CD4-positive, alpha-beta T cell treated with Interleukin-17A for 4 hours (primary cell): Measurements from ENCODE around the gene ANKRD27.
A peak's percentile ranks its signal among the peaks of the same experiment; 100 is the strongest.
"Not testable (repeated sequence)": the region's sequence is repeated elsewhere in the genome, so short reads cannot be mapped to it uniquely, and the experiment has no call there.

Experiments used
- DNase-seq: peaks from one replicate; pipeline ENCODE4 v3.0.0-alpha.2; 2020; ENCODE audit warnings: mixed read lengths

The ANKRD27 gene

GRCh38 chr19:32688311-32688710 is 13.3 kb upstream of the ANKRD27 start:
- DNase-seq: no peak

DNA sequence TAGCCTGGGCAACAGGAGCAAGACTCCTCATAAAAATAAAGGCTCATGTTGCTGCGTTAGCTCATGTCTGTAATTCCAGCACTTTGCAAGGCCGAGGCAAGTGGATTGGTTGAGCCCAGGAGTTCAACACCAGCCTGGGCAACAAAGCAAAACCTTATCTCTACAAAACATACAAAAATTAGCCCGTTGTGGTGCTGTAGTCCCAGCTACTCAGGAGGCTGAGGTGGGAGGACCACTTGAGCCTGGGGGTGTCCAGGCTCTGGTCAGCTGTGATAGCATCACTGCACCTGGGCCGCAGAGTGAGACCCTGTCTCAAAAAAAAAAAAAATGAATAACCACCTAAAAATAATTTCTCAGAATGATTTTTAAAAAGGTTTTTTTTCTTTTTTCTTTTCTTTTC is 12.7 kb upstream of the ANKRD27 start:
- no peak for DNase-seq

- no peak for DNase-seq
These were observed 12.0 kb upstream of the ANKRD27 start for GRCh38 chr19:32686847-32687475.

DNA sequence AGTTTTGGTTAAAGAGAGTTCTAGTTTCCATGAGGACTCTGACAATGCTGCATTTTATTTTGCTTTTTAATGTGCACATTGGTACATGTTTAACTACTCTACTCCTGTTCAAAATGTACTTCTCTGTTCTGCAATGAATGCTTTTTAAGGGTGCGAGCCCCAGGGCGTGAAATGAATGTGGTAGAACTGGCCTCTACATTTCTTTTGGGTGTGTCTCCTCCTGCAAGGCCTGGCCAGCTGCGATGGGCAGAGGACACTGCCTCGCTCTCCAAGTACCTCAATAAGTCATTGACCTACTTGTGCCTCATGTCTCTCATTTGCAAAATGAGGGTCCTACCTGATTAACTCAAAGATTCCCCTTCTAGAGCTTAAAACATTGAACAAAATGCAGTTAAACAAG is 7.3 kb upstream of the ANKRD27 start:
- no peak for DNase-seq

GRCh38 chr19:32680986-32681385 is 6.0 kb upstream of the ANKRD27 start:
- DNase-seq: no peak

GRCh38 chr19:32677657-32678056 is 2.7 kb upstream of the ANKRD27 start:
- no peak for DNase-seq

- DNase-seq: no peak
These were observed 1.9 kb upstream of the ANKRD27 start for GRCh38 chr19:32676895-32677359.

DNA sequence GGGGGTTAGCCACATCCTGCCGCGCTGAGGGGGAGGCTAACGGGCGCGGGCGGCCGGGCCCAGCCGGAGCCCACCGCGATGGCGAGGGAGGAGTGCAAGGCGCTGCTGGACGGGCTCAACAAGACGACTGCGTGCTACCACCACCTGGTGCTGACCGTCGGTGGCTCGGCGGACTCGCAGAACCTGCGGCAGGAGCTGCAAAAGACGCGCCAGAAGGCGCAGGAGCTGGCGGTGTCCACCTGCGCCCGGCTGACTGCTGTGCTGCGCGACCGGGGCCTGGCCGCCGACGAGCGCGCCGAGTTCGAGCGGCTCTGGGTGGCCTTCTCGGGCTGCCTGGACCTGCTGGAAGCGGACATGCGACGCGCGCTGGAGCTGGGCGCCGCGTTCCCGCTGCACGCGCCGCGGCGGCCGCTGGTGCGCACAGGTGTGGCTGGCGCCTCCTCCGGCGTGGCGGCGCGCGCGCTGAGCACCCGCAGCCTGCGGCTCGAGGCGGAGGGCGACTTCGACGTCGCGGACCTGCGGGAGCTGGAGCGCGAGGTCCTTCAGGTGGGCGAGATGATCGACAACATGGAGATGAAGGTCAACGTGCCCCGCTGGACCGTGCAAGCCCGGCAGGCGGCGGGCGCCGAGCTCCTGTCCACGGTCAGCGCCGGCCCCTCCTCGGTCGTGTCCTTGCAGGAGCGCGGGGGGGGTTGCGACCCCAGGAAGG is 1.4 kb upstream of the ANKRD27 start:
- DNase-seq: peak; percentile 41

DNA sequence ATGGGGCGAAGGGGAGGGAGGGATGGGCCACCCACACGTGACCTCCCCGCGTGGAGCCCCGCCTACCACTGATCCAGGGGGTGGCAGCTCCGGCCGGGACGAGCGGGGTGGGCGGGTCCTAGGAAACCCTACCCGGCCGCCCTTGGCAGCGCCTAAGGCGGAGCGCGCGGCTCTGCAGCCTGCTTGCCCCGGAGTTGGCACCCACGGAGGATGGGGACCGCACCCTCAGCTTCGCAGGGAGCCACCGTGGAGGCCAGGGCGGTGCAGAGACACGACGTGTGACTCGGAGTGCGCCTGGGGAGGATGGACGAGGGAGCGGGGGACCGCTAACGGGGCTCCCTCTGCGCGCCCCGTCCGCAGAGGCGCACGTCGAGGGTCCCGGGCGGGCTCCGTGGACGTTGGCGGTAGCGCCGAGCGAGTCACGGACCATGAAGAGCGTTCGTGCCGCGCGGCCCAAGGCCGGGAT is 773 bp upstream of the ANKRD27 start, which contains the start of gene RGS9BP:
Gene RGS9BP, plus strand, starts transcription at position 129 of the 466 bp plus-strand sequence. CDS start 416 bp downstream, outside the sequence.
- DNase-seq: peak; percentile 83

- peak; percentile 14 for DNase-seq
These were observed 638 bp downstream of the ANKRD27 start for GRCh38 chr19:32674153-32674930.

GRCh38 chr19:32673573-32673972 is 1.4 kb downstream of the ANKRD27 start:
- no peak for DNase-seq

- DNase-seq: no peak
These were observed 2.1 kb downstream of the ANKRD27 start for GRCh38 chr19:32672841-32673240.

DNA sequence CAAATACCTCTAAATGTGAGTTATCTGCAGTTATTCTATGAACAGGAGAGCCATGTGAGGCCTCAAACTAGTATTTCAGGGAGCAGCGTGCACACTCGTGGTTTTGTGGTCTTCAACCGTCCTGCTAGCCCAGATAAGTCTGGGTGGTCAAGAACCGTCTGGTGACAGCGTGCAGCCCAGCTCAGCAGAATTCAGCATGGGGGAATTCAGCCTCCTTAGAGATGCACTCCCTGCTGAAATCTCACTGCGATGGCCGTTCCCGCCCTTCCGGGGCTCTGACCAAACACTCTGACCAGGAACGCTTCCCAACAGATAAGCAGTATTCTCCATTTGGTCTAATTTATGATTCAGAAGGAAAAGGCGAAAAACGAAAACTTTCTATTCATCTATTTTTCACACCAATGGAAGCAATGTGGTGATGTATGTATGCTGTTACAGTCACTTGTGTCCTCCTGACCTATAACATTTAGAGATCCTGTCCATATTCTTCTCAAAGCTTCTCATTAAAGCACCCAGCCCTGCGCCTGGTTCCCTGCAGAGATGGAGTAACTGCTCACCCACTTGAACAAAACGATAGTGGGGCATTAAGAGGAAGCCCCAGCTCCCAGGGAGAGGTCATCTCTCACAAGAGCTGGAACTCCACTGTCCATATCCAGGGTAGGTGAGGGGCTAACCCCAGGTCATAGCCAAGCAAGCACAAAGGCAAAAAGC is 2.9 kb downstream of the ANKRD27 start:
- no peak for DNase-seq

DNA sequence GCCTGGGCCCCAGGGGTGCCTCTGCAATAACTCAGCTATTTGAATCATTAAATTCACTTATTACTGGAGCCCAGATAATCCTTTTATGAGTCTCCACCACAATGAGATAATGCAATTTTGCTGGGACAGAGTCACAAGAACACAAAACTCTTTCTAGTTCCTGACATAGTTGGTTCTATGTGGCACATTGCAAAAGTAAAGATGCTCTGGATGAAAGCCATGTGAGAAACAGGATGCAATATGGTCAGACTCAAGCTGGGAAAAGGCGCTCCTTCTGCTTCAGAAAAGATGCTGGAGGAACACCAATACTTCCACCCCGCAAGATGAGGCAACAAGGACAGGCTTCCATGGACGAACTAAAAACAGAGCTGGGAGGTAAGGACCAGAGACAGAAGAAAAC is 5.7 kb downstream of the ANKRD27 start:
- no peak for DNase-seq

- no peak for DNase-seq
These were observed 8.9 kb downstream of the ANKRD27 start for GRCh38 chr19:32666084-32666483.

DNA sequence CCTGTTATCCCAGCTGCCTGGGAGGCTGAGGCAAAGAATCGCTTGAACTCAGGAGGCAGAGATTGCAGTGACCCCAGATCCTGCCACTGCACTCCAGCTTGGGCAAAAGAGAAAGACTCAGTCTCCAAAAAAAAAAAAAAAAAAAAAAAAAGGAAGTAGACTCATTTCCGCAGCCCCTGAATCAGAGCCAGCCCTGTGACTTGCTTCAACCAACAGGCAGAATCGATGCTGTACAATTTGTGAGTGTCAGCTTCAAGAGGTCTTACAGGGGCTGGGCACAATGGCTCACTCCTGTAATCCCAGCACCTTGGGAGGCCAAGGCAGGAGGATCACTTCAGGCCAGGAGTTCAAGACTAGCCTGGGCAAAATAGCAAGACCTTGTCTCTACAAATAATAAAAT is 12.8 kb downstream of the ANKRD27 start:
- DNase-seq: peak; percentile 13

- DNase-seq: no peak
These were observed 13.7 kb downstream of the ANKRD27 start for GRCh38 chr19:32661318-32661717.

DNA sequence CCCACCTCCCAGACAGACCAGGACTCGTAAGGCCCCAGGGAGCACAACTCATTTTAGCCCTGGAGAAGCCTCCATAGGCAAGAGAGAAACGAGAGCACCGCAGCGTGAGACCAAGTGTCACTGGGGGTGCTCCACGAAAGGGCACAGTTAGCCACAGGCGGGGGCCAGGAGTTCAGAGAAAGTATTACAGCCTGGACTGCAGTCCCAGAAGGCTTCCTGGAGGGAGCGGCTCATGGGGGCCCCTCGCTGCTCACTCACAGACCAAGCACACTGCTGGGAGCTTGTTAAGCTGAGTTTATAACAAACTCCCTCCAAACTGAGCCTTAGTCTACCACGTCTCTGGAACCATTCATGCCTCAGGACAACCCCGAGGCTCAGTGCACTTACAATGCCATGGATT is 16.5 kb downstream of the ANKRD27 start:
- no peak for DNase-seq

DNA sequence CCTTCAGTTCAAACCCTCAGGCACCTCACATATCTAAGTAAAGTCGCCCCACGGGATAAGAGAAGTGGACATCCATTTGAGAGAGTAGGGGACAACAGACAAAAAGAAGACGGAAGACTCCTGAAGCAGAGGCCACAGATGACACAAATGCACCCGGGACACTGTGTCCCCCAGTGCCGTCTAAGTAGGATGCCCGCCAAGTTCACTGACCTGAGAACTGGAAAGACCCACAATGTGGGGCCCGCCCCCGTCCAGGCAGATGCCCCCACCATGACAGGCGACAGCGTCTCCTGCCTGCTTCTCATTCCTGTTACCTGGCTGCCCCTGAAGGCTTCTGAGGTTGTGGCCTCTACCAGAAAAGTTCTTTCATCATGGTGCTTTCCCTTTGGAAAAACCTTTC is 16.9 kb downstream of the ANKRD27 start:
- no peak for DNase-seq

DNA sequence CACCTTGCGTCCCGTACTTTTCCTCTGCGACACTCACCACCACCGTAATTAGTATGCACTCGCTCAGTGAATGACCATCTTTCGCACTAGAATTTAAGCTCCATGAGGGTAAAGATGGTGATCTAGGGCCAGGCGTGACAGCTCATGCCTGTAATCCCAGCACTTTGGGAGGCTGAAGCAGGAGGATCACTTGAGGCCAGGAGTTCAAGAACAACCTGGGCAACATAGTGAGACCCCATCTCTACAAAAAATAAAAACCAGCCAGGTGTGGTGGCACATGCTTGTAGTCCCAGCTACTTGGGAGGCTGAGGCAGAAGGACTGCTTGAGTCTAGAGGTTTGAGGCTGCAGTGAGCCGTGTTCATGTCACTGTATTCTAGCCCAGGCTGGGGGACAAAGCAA is 18.6 kb downstream of the ANKRD27 start:
- not testable (repeated sequence) for DNase-seq

DNA sequence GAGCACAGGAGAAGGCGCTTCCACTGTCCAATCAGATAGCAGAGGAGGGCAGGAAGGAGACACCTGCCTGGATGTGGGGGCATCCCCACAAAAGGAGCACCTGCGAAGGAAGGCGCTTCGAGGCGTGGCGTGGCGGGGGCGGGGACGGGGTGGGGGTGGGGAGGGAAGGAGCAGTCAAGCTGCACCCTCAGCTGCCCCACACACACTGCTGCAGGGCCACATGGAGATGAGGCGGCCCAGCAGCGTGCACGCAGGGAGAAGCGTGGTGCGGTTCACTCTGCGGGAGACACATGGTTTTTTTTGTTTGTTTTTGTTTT is 21.4 kb downstream of the ANKRD27 start:
- no peak for DNase-seq

GRCh38 chr19:32652894-32653598 is 21.9 kb downstream of the ANKRD27 start:
- DNase-seq: no peak
